Osteoblast (primary cell): ENCODE results near the gene TECR. TPM values are rescaled to one million over a fixed set of nuclear protein-coding genes. Genes with fewer than 3 reads are reported as not detected.
"Not testable (repeated sequence)": the region's sequence is repeated elsewhere in the genome, so short reads cannot be mapped to it uniquely, and the experiment has no call there.

ENCODE experiments used
- DNase-seq: peaks from one replicate; pipeline ENCODE4 v3.0.0; 2011; ENCODE audit warnings: low spot score, mixed read lengths; ENCODE audit not compliant: insufficient read length; ENCODE audit errors: missing footprints
- H2AFZ ChIP-seq: 2 replicates; pipeline ENCODE4 v1.6.0; 2011; ENCODE audit warnings: mild to moderate bottlenecking, low read length
- H3K27ac ChIP-seq: 2 replicates; pipeline ENCODE4 v1.5.1; 2011; ENCODE audit warnings: mild to moderate bottlenecking, low read depth, low read length, moderate library complexity
- H3K27me3 ChIP-seq: 2 replicates; pipeline ENCODE4 v1.6.0; 2012; ENCODE audit warnings: mild to moderate bottlenecking, control low read depth, inconsistent platforms, low read length, moderate library complexity; ENCODE audit not compliant: insufficient read depth
- H3K36me3 ChIP-seq: 2 replicates; pipeline ENCODE4 v1.5.1; 2011; ENCODE audit warnings: mild to moderate bottlenecking, low read length, control low read depth, moderate library complexity; ENCODE audit not compliant: insufficient read depth
- H3K4me1 ChIP-seq: 2 replicates; pipeline ENCODE4 v1.5.1; 2011; ENCODE audit warnings: mild to moderate bottlenecking, low read length, control low read depth, moderate library complexity; ENCODE audit not compliant: insufficient read depth
- H3K4me2 ChIP-seq: 2 replicates; pipeline ENCODE4 v1.6.0; 2011; ENCODE audit warnings: mild to moderate bottlenecking, low read length; ENCODE audit not compliant: insufficient read depth
- H3K4me3 ChIP-seq: fragments of 200-600 bp; sonication (generic); 3 replicates; pipeline ENCODE4 v1.5.1; 2012; ENCODE audit warnings: mild to moderate bottlenecking, low read length, inconsistent platforms; ENCODE audit not compliant: insufficient read depth
- H3K79me2 ChIP-seq: 2 replicates; pipeline ENCODE4 v1.6.0; 2012; ENCODE audit warnings: mild to moderate bottlenecking, low read length, control low read depth, inconsistent platforms; ENCODE audit not compliant: insufficient read depth
- H3K9me3 ChIP-seq: 2 replicates; pipeline ENCODE4 v1.5.1; 2011; ENCODE audit warnings: low read depth, low read length, control low read depth
- H4K20me1 ChIP-seq: 2 replicates; pipeline ENCODE4 v1.6.0; 2012; ENCODE audit warnings: mild to moderate bottlenecking, low read length, control low read depth; ENCODE audit not compliant: insufficient read depth
- CTCF ChIP-seq: IDR thresholded peaks from 2 replicates; pipeline ENCODE4 v1.5.1; 2011; ENCODE audit warnings: mild to moderate bottlenecking, low read depth, low read length, moderate library complexity; ENCODE audit errors: extremely low read depth
- total RNA-seq: library from RNA; depleted of rRNA; stranded (reverse); fragments of >200 nt; gene quantifications from 2 replicates; pipeline ENCODE4 v1.2.3, GENCODE V29; 2012

Gene TECR
- total RNA-seq, 1 donor = 41.6 TPM

DNA sequence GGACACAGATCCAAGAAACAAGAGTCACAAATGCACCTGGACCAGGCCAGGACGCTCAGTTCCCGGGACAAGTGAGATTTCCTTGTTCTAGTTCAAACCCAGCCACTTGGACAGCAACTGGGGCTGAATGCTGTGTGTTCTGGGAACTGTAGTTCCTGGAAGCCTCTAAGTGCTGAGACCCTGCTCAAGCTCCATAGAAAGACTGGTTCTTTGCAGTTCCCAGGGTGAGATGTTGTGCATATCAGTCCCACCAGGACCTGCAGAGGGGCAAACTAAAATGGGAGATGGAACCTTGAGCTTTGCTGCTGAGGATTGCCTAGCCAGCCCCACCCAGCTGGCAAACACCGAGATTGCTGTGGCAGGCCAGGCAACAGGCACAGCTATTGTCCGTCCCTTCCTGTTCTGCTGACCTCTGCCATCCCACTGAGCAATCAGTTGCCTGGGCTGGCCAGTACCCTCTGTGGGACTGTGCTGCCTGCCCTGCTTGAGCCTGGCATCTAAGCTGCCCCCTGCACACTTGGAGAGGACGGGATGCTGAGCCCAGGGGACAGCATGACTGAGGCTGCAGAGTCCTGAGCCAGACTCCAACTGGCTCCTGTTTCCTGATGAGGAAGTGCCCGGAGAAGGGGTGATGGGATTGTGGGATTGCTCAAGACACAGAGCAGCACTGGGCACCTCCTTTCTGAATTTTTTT, 32.0 kb upstream of the TECR start:
- H2AFZ ChIP-seq = peak overlapping the region; percentile 71
- peaks cover 29% of the 10 kb centered on the region for H3K4me1 ChIP-seq
- H3K4me2 ChIP-seq = peak overlapping the region; percentile 88
- no peak overlapping the region for H3K27ac ChIP-seq
- H4K20me1 ChIP-seq = peaks cover 17% of the 10 kb centered on the region
- H3K79me2 ChIP-seq = peaks cover 32% of the 10 kb centered on the region
- peak; percentile 87 for DNase-seq
- H3K27me3 ChIP-seq = no peaks in the 10 kb centered on the region
- H3K36me3 ChIP-seq = peaks cover 8% of the 10 kb centered on the region
- TF ChIP-seq CTCF = no peak
- no peaks in the 10 kb centered on the region for H3K9me3 ChIP-seq
- no peak overlapping the region for H3K4me3 ChIP-seq

DNA sequence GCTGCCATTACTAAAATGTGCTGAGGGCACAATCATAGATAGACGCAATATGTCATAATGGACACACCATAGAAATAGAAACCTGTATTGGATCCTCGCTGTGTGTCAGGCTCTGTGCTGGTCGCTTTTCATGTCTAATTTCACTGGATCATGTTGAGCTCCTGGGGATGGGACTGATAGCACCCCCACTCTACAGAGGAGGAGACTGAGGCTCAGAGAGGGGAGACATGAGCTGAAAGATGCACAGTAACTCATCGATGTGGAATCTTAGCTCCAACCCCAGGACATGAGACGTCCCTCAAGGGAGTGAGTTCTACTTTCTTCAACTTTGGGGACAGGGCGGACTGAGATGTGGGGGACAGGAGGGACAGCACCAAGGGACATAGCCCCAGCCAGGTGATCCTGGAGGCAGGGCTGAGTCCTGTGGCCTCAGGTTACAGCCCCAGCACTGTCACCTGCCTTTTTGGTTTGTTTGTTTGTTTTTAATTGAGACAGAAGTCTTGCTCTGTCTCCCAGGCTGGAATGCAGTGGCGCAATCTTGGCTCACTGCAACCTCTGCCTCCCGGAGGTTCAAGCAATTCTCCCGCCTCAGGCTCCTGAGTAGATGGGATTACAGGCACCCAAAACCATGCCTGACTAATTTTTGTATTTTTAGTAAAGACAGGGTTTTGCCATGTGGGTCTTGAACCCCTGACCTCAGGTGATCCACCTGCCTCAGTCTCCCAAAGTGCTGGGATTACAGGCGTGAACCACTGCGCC, 26.9 kb upstream of the TECR start:
- Histone ChIP-seq H3K36me3 (no peaks in the 10 kb centered on the region), H3K27me3 (no peaks in the 10 kb centered on the region), H3K79me2 (no peaks in the 10 kb centered on the region), H3K9me3 (no peaks in the 10 kb centered on the region), H3K27ac (no peak overlapping the region), H2AFZ (no peak overlapping the region), H3K4me3 (no peak overlapping the region), H4K20me1 (no peaks in the 10 kb centered on the region), H3K4me1 (peaks cover 28% of the 10 kb centered on the region), H3K4me2 (no peak overlapping the region)
- TF ChIP-seq CTCF = no peak
- peak; percentile 62 for DNase-seq

- no peak overlapping the region for H3K4me2 ChIP-seq
- H3K36me3 ChIP-seq = no peaks in the 10 kb centered on the region
- TF ChIP-seq CTCF = no peak
- no peak for DNase-seq
- H3K9me3 ChIP-seq = no peaks in the 10 kb centered on the region
- H2AFZ ChIP-seq = no peak overlapping the region
- no peak overlapping the region for H3K27ac ChIP-seq
- H3K4me1 ChIP-seq = peaks cover 33% of the 10 kb centered on the region
- no peaks in the 10 kb centered on the region for H3K79me2 ChIP-seq
- no peak overlapping the region for H3K4me3 ChIP-seq
- H3K27me3 ChIP-seq = no peaks in the 10 kb centered on the region
- no peaks in the 10 kb centered on the region for H4K20me1 ChIP-seq
Observed at GRCh38 chr19:14503285-14503684, 26.1 kb upstream of the TECR start.

- not testable (repeated sequence) for H3K4me3 ChIP-seq, H3K36me3 ChIP-seq
Observed at GRCh38 chr19:14504575-14504974, 24.8 kb upstream of the TECR start.

More at GRCh38 chr19:14504575-14504974, 24.8 kb upstream of the TECR start:
- not testable (repeated sequence) for DNase-seq, H2AFZ ChIP-seq, H3K27me3 ChIP-seq, H3K4me2 ChIP-seq, H3K27ac ChIP-seq, H3K9me3 ChIP-seq, H3K79me2 ChIP-seq, H4K20me1 ChIP-seq
- H3K4me1 ChIP-seq = peaks cover 33% of the 10 kb centered on the region
